Adrenal gland (tissue), 5 donors: ENCODE results near the gene RAD51B.

Experiments used
- POLR2A ChIP-seq, 2 donors: fragments of 450-650 bp; IDR thresholded peaks; one replicate each; pipeline ENCODE4 v1.6.1; 2017; ENCODE audit warnings: antibody characterized with exemption in 2 of 2, mild to moderate bottlenecking in 2 of 2, moderate library complexity in 1 of 2
- TF ChIP-seq, protein P1 (sequence below), 6 experiments: fragments of 450-650 bp in 4 of 6; fragments of 200-600 bp in 2 of 6; sonication (generic) in 1 of 6; IDR thresholded peaks; 1 replicate in 5 of 6; 2 replicates in 1 of 6; pipeline versions ENCODE4 v1.5.1 to v1.8.0; 2016 to 2021; ENCODE audit warnings: antibody characterized with exemption in 6 of 6, mild to moderate bottlenecking in 2 of 6, moderate library complexity in 1 of 6
- donor health status: DM: no; HTN: no; CAD: no.

DNA sequence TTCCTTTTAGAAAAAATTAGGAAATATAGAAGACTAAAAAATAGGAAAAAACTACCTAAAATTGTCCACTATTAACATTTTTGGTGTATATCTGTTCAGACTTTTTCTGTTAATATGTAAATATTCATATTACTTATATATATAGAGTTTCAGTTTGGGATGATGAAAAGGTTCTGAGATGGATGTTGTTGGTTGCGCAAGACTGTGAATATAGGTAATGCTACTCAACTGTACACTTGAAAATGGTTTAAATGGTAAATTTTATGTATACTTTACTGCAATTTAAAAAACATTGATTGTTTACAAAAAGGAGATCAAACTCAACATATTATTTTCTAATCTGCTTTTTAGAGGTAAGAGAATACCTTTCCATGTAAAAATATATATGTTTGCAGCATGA lies 200.9 kb downstream of the RAD51B start:
- TF ChIP-seq, protein P1, sequence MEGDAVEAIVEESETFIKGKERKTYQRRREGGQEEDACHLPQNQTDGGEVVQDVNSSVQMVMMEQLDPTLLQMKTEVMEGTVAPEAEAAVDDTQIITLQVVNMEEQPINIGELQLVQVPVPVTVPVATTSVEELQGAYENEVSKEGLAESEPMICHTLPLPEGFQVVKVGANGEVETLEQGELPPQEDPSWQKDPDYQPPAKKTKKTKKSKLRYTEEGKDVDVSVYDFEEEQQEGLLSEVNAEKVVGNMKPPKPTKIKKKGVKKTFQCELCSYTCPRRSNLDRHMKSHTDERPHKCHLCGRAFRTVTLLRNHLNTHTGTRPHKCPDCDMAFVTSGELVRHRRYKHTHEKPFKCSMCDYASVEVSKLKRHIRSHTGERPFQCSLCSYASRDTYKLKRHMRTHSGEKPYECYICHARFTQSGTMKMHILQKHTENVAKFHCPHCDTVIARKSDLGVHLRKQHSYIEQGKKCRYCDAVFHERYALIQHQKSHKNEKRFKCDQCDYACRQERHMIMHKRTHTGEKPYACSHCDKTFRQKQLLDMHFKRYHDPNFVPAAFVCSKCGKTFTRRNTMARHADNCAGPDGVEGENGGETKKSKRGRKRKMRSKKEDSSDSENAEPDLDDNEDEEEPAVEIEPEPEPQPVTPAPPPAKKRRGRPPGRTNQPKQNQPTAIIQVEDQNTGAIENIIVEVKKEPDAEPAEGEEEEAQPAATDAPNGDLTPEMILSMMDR (IDR thresholded peaks at IDR 0.05) = no peak
- no peak for TF ChIP-seq POLR2A (IDR thresholded peaks at IDR 0.05)
